HepG2 (cell line): ENCODE data around the gene FASLG. TPM values are rescaled to one million over a fixed set of nuclear protein-coding genes. Genes with fewer than 3 reads are reported as not detected.

Source experiments
- PAX8 ChIP-seq: sonication (generic); formaldehyde crosslinking; IDR thresholded peaks from 2 replicates; pipeline ENCODE4 v1.8.0; 2022; ENCODE audit warnings: mild to moderate bottlenecking, missing genetic modification reagents, borderline replicate concordance
- SNAPC2 ChIP-seq: sonication (generic); formaldehyde crosslinking; IDR thresholded peaks from 2 replicates; pipeline ENCODE4 v1.8.1; 2022; ENCODE audit warnings: mild to moderate bottlenecking, missing genetic modification reagents
- ZBTB2 ChIP-seq: sonication (generic); formaldehyde crosslinking; IDR thresholded peaks from 2 replicates; pipeline ENCODE4 v1.8.0; 2022; ENCODE audit warnings: low read depth, missing genetic modification reagents
- ZNF292 ChIP-seq: sonication (generic); formaldehyde crosslinking; IDR thresholded peaks from 2 replicates; pipeline ENCODE4 v1.8.1; 2022; ENCODE audit warnings: mild to moderate bottlenecking, low read depth, missing genetic modification reagents, borderline replicate concordance
- ZNF34 ChIP-seq: sonication (generic); formaldehyde crosslinking; IDR thresholded peaks from 2 replicates; pipeline ENCODE4 v1.4.0; 2020; ENCODE audit warnings: mild to moderate bottlenecking, missing genetic modification reagents, borderline replicate concordance
- ZNF572 ChIP-seq: sonication (generic); formaldehyde crosslinking; IDR thresholded peaks from 2 replicates; pipeline ENCODE4 v1.5.1; 2020; ENCODE audit warnings: mild to moderate bottlenecking, missing genetic modification reagents
- ZNF609 ChIP-seq: sonication (generic); formaldehyde crosslinking; IDR thresholded peaks from 2 replicates; pipeline ENCODE4 v1.4.0; 2020; ENCODE audit warnings: mild to moderate bottlenecking, missing genetic modification reagents, borderline replicate concordance
- polyA plus RNA-seq, 8 experiments: library from polyadenylated mRNA; depleted of rRNA in 3 of 8; stranded (reverse) in 7 of 8; unstranded in 1 of 8; fragments of >200 nt; fragmentation: Illumina TruSeq in 4 of 8; extraction: Trizol in 4 of 8; gene quantifications; 2 replicates each; pipeline versions ENCODE4 v1.2.1 to v1.2.3, GENCODE V29; 2011 to 2016; ENCODE audit warnings: low read depth in 4 of 8, missing spikeins in 1 of 8, mixed read lengths in 1 of 8; ENCODE audit not compliant: insufficient read depth in 1 of 8
- total RNA-seq, 5 experiments: library from RNA; depleted of rRNA; stranded (reverse); fragments of >200 nt; fragmentation: Illumina TruSeq; extraction: Trizol; gene quantifications; 2 replicates each; pipeline ENCODE4 v1.2.3, GENCODE V29; 2016; ENCODE audit warnings: low read depth in 1 of 5

The FASLG gene
- total and polyA plus RNA-seq, 2 of the 13 experiments (the other 11 are each of a cell fraction or from before 2014, with no cell fraction given) = 0.08 TPM; not detected in 1

GRCh38 chr1:172699695-172700227 lies 40.9 kb downstream of the FASLG start (continued):
- TF ChIP-seq ZNF609 (CRISPR knock-in tag) = no peak
- no peak for TF ChIP-seq ZNF572
- no peak for TF ChIP-seq ZNF34 (CRISPR knock-in tag)
- TF ChIP-seq SNAPC2 (CRISPR knock-in tag) = no peak
- no peak for TF ChIP-seq ZNF292
- TF ChIP-seq PAX8 = no peak
- no peak for TF ChIP-seq ZBTB2 (CRISPR knock-in tag)
